Measurements from ENCODE around the gene POU2F3.

- no peak for TF ChIP-seq CTCF (IDR thresholded peaks at IDR 0.05)
- no peak for TF ChIP-seq POLR2A (IDR thresholded peaks at IDR 0.05)
These were observed 53.3 kb downstream of the POU2F3 start for GRCh38 chr11:120293038-120293800.

Measured in esophagus squamous epithelium (tissue), 4 donors.